Ishikawa (cell line): ENCODE results near the gene ARHGAP32.

Experiments
- EGR1 ChIP-seq: IDR thresholded peaks from 2 replicates; pipeline ENCODE4 v1.6.1; 2012
- EP300 ChIP-seq: IDR thresholded peaks from 2 replicates; pipeline ENCODE4 v1.6.1; 2012; ENCODE audit warnings: borderline replicate concordance
- RAD21 ChIP-seq: IDR thresholded peaks from 2 replicates; pipeline ENCODE4 v1.6.1; 2012; ENCODE audit warnings: low read depth
- TAF1 ChIP-seq: IDR thresholded peaks from 2 replicates; pipeline ENCODE4 v1.6.1; 2012; ENCODE audit warnings: low read depth, mild to moderate bottlenecking
- TF ChIP-seq, protein P1 (sequence below): IDR thresholded peaks from 2 replicates; pipeline ENCODE4 v1.6.1; 2012
- TF ChIP-seq, protein P2 (sequence below): IDR thresholded peaks from 2 replicates; pipeline ENCODE4 v1.6.1; 2012

DNA sequence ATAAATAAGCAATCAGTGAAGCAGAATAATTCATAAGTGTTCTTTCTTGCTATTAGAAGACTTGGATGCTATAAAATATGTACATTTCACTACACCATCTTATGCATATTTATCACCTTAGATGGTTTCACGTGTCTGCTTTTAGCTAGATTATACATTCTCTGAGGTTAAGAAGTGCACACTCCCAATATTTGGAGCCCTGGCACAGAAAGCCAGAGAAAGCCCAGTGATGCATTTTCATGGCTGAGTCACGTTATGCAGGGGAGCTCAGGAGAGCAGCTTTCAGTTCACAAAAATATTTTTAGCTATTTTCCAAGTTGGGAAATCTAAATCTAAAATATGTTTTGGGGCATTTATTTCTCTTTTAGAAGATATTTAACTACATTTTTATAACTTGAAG lies 244.4 kb downstream of the ARHGAP32 start:
- TF ChIP-seq EP300 (no peak), TAF1 (no peak), EGR1 (no peak), RAD21 (no peak)
- TF ChIP-seq, protein P1, sequence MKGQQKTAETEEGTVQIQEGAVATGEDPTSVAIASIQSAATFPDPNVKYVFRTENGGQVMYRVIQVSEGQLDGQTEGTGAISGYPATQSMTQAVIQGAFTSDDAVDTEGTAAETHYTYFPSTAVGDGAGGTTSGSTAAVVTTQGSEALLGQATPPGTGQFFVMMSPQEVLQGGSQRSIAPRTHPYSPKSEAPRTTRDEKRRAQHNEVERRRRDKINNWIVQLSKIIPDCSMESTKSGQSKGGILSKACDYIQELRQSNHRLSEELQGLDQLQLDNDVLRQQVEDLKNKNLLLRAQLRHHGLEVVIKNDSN, result no peak
- TF ChIP-seq, protein P2, sequence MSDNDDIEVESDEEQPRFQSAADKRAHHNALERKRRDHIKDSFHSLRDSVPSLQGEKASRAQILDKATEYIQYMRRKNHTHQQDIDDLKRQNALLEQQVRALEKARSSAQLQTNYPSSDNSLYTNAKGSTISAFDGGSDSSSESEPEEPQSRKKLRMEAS, result no peak
